GM10248 (cell line): ENCODE results near the gene HCFC1.

ENCODE experiments used
- CTCF ChIA-PET: fragments of 300-600 bp; sonication (Branson Sonifier 250); formaldehyde crosslinking; extraction: SDS; loops from one replicate; lab custom pipeline; 2021; ENCODE audit warnings: antibody characterized with exemption; lab: Yijun Ruan, JAX
- POLR2A ChIA-PET: fragments of 350-650 bp; sonication (Branson Sonifier 250); formaldehyde crosslinking; extraction: SDS; loops from one replicate; lab custom pipeline; 2020; ENCODE audit warnings: antibody characterized with exemption; lab: Yijun Ruan, JAX
- DNase-seq: peaks from one replicate; pipeline ENCODE4 v3.0.0; 2012; ENCODE audit errors: extremely low spot score
- TF ChIP-seq, protein P1 (sequence below): IDR thresholded peaks from 2 replicates; pipeline ENCODE4 v1.5.1; 2012; ENCODE audit warnings: mild to moderate bottlenecking, low read depth; ENCODE audit errors: extremely low read depth, missing control alignments, control extremely low read depth

HCFC1 gene

DNA sequence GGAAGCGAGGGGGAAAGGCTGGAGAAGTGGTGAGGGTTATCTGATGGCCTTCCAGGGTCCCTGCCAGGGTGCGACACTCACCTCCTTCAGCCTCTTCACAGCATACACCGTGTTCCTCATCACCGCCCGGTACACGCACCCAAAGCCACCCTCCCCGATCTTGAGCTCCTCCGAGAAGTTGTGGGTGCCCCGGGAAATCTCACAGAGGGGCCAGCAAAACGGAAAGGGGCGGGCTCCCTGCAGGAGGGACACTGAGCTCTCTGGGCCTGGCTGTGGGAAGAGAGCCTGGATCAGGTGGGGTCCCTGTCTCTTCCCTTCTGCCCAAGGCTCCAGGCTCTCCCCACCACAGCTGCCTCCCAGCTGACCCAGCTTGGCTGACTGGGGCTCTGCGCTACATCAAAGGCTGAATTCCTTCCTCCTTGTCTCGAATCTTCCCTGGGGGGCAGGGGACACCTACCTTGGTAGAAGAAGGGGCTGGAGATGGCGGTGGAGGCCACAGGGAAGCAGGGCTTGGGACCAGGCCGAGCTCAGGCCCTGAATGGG, 47.0 kb upstream of the HCFC1 start:
- TF ChIP-seq, protein P1, sequence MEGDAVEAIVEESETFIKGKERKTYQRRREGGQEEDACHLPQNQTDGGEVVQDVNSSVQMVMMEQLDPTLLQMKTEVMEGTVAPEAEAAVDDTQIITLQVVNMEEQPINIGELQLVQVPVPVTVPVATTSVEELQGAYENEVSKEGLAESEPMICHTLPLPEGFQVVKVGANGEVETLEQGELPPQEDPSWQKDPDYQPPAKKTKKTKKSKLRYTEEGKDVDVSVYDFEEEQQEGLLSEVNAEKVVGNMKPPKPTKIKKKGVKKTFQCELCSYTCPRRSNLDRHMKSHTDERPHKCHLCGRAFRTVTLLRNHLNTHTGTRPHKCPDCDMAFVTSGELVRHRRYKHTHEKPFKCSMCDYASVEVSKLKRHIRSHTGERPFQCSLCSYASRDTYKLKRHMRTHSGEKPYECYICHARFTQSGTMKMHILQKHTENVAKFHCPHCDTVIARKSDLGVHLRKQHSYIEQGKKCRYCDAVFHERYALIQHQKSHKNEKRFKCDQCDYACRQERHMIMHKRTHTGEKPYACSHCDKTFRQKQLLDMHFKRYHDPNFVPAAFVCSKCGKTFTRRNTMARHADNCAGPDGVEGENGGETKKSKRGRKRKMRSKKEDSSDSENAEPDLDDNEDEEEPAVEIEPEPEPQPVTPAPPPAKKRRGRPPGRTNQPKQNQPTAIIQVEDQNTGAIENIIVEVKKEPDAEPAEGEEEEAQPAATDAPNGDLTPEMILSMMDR = no peak
- ChIA-PET POLR2A (no interaction called here), CTCF (interaction anchor here (1.0 kb wide), 1 partner anchor 357 kb away, joined by 3 read pairs; no protein-coding TSS in a partner anchor)
- DNase-seq = no peak

DNA sequence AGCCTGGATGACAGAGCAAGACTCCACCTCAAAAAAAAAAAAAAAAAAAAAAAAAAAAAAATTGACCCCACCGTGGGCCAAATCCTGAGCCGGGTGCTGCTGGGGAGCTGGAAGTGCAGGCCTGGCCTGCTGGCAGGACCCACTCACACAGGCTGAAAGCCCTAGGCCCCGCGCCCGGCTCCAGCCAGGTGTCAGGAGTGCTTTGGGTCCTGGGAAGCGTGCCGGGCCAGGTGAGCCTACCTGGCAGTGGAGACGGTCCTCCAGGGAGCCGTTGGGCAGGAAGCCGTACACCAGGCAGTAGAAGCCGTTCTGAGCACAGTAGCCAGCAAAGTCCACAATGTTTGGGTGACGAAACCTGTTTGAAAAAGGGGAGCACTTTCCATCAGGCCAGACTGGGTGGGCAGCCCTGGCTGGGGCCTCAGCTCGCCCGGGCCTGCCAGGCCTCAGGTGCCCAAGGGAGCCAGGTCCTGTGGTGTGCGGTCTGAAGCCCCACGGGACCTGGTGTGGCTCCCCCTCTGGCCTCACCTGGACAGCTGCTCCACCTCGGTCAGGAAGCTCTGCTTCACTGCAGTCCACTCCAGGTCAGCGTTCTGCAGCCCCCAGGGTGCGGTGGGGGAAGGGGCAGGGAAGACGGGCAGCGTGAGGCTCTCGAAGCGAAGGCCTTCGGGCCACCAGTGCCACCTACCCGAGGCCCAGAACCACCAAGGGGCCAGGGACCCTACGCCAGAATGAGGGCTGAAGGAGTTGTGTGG, 46.3 kb upstream of the HCFC1 start:
- CTCF ChIA-PET = interaction anchor here (1.0 kb wide), 1 partner anchor 358 kb away, joined by 3 read pairs; no protein-coding TSS in a partner anchor
- POLR2A ChIA-PET = no interaction called here
- TF ChIP-seq, protein P1 = no peak
- no peak for DNase-seq

DNA sequence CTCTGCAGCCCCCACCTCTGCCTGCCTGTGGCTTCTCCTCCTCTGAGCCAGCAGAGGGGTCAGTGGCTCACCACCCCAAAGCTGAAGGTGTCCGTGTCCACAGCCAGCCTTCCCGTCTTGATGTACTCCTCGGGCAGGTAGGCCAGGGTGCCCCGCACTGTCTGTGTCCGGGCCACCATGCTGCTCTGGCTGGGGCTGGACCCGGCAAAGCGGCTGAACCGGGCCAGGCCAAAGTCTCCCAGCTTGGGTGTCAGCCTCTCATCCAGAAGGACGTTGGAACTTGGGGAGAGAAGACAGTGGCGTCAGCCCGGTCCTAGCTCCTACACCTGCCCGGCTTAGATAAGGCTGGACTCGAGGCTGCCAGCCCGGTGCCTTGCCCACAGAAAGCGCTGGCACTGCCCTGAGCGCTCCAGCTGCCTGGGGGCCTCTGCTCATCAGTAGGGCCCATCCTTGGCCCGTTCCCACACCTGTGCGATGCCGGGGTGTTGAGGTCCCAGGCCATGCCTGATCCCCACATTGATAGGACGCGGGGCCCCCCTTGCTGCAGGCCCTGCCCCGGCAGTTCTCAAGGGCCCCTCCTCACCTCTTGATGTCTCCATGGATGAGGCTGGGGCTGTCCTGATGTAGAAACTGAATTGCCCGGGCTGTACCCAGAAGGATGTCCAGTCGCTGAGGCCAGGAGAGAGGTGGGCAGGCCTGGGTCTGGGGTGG, 44.9 kb upstream of the HCFC1 start:
- TF ChIP-seq, protein P1 = no peak
- ChIA-PET CTCF (no interaction called here), POLR2A (no interaction called here)
- no peak for DNase-seq

DNA sequence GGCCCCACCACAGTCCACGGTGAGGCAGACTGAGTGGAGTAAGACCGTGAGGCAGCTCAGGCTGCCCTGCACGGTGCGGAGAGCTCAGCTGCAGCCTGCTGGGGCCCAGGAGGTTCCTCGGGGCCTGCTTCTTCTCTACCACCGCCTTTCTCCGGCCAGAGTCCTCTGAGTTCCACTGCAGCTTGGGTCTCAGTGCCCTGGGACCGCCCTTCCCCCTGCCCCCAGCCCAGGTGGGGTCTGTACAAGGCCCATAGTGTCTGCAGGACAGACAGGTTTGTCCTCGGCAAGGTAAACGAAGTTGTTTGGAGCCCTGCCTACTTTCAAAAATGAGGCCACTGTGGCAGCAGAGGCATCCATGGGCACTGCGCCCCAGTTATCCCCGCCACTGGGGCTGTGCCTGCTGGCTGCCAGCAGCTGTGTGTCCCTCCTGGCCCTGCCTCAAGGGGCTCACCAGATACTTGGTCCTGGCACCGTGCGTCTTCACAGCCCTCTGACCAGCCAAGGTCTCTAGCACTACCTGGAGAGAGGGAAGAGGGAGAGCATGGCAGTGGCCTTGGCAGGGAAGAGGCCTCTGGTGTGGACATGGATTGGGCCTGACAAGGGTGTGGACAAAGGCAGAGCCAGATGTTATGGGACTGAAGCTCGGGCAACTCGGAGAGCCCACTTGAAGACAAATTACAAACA, 44.1 kb upstream of the HCFC1 start:
- POLR2A ChIA-PET = no interaction called here
- CTCF ChIA-PET = interaction anchor here (1.8 kb wide), 1 partner anchor 36 kb away, joined by 5 read pairs; no protein-coding TSS in a partner anchor
- no peak for DNase-seq
- TF ChIP-seq, protein P1 = no peak

DNA sequence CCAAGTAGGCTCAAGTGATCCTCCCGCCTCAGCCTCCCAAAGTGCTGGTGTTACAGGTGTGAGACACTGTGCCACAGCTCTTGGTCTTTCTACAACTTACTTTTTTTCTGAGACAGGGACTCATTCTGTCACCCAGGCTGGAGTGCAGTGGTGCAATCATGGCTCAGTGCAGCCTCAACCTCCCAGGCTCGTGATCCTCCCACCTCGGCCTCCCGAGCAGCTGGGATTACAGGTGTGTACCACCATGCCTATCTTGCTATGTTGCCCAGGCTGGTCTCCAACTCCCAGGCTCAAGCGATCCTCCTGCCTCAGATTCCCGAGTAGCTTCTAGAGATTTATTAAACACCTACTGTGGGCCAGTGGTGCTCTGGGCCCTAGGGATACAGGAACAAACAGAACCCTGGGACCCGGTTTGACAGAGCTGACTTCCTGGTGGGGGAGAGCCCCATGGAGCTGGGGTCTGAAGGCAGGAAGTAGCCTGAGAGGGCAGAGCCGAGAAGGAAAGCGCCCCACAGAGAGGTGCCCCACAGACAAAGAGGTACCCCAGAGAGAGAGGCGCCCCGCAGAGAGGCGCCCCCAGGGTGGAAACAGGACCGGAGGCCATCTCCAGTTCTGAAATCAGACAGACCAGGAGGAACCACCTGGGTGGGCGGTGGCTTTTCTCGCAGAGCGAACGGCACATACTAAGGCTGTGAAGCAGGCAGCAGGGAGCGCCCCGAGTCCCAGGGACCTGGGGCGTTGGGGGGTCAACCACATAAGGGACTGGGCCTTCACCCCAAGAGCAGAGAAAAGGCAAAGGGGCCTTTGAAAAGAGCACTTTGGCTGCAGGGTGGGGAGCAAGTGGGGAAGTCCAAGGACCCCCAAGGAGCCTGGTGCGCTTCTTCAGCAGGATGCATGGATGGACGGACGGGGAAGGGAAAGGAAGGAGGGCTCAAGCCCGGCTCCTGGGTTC, 43.1 kb upstream of the HCFC1 start:
- ChIA-PET POLR2A (no interaction called here), CTCF (interaction anchor here (0.8 to 3.5 kb wide), 15 partner anchors 8 to 406 kb away, joined by 3 to 18 read pairs (median 8); partner anchors contain the start of genes RPL10 and TMEM187)
- no peak for DNase-seq
- TF ChIP-seq, protein P1 = no peak
